Hepatocyte (in vitro differentiated cells): ENCODE results near the gene ZNF511. TPM values are rescaled to one million over a fixed set of nuclear protein-coding genes. Genes with fewer than 3 reads are reported as not detected.

Source experiments
- DNase-seq: peaks from one replicate; pipeline ENCODE4 v3.0.0-alpha.2; 2016; ENCODE audit warnings: low spot score
- H2AFZ ChIP-seq: fragments of 200-600 bp; sonication (generic); 2 replicates; pipeline ENCODE4 v1.6.0; 2016; ENCODE audit warnings: antibody characterized with exemption, mild to moderate bottlenecking
- H3K27ac ChIP-seq: fragments of 200-600 bp; sonication (generic); 2 replicates; pipeline ENCODE4 v1.5.1; 2016; ENCODE audit warnings: mild to moderate bottlenecking
- H3K27me3 ChIP-seq: fragments of 200-600 bp; sonication (generic); 2 replicates; pipeline ENCODE4 v1.6.1; 2016
- H3K36me3 ChIP-seq: fragments of 200-600 bp; sonication (generic); replicated peaks from 2 replicates; pipeline ENCODE4 v1.5.1; 2016; ENCODE audit warnings: low read depth; ENCODE audit not compliant: insufficient read depth
- H3K4me1 ChIP-seq: fragments of 200-600 bp; sonication (generic); 2 replicates; pipeline ENCODE4 v1.5.1; 2016; ENCODE audit warnings: mild to moderate bottlenecking, moderate library complexity; ENCODE audit not compliant: insufficient read depth
- H3K4me2 ChIP-seq: fragments of 200-600 bp; sonication (generic); 2 replicates; pipeline ENCODE4 v1.6.0; 2016
- H3K4me3 ChIP-seq: fragments of 200-600 bp; sonication (generic); 2 replicates; pipeline ENCODE4 v1.5.1; 2016; ENCODE audit warnings: mild to moderate bottlenecking
- H3K79me2 ChIP-seq: fragments of 200-600 bp; sonication (generic); 2 replicates; pipeline ENCODE4 v1.6.0; 2017; ENCODE audit warnings: mild to moderate bottlenecking
- H3K9me2 ChIP-seq: fragments of 200-600 bp; sonication (generic); replicated peaks from 2 replicates; pipeline ENCODE4 v1.6.0; 2017; ENCODE audit warnings: mild to moderate bottlenecking; ENCODE audit not compliant: insufficient read depth
- H3K9me3 ChIP-seq: fragments of 200-600 bp; sonication (generic); 2 replicates; pipeline ENCODE4 v1.5.1; 2016; ENCODE audit warnings: low read depth, mild to moderate bottlenecking
- H4K20me1 ChIP-seq: fragments of 200-600 bp; sonication (generic); 2 replicates; pipeline ENCODE4 v1.6.0; 2016; ENCODE audit warnings: mild to moderate bottlenecking; ENCODE audit not compliant: insufficient read depth, poor library complexity, severe bottlenecking
- EZH2 ChIP-seq: fragments of 200-600 bp; sonication (generic); IDR thresholded peaks from 2 replicates; pipeline ENCODE4 v1.6.1; 2016; ENCODE audit warnings: antibody characterized with exemption, mild to moderate bottlenecking, borderline replicate concordance
- EZH2phosphoT487 ChIP-seq: fragments of 200-600 bp; sonication (generic); IDR thresholded peaks from one replicate; pipeline ENCODE4 v1.6.1; 2018; ENCODE audit warnings: antibody characterized with exemption, mild to moderate bottlenecking, low read depth, moderate library complexity; ENCODE audit not compliant: unreplicated experiment, severe bottlenecking
- WGBS: methylation state at CpG from one replicate; pipeline ENCODE4 v1.1.6; 2016; ENCODE audit warnings: low lambda C conversion rate; ENCODE audit errors: missing lambda C conversion rate; 5-methylcytosine and 5-hydroxymethylcytosine counted together
- polyA plus RNA-seq: library from polyadenylated mRNA; unstranded; fragments of >200 nt; fragmentation: Nextera tagmentation; extraction: Ambion mirVana; gene quantifications from 2 replicates; pipeline ENCODE4 v1.2.1, GENCODE V29; 2016
- total RNA-seq: library from RNA; depleted of rRNA; stranded (reverse); fragments of >200 nt; gene quantifications from 2 replicates; pipeline ENCODE4 v1.2.3, GENCODE V29; 2014
- TF ChIP-seq, protein P1 (sequence below): fragments of 200-600 bp; sonication (generic); IDR thresholded peaks from 2 replicates; pipeline ENCODE4 v1.5.1; 2016; ENCODE audit warnings: antibody characterized with exemption, mild to moderate bottlenecking; ENCODE audit not compliant: poor library complexity

ZNF511 gene
- total and polyA plus RNA-seq, 2 experiments from 2014 or later: 36.9 to 56.9 TPM

- TF ChIP-seq EZH2 (no peak), EZH2phosphoT487 (no peak)
- TF ChIP-seq, protein P1, sequence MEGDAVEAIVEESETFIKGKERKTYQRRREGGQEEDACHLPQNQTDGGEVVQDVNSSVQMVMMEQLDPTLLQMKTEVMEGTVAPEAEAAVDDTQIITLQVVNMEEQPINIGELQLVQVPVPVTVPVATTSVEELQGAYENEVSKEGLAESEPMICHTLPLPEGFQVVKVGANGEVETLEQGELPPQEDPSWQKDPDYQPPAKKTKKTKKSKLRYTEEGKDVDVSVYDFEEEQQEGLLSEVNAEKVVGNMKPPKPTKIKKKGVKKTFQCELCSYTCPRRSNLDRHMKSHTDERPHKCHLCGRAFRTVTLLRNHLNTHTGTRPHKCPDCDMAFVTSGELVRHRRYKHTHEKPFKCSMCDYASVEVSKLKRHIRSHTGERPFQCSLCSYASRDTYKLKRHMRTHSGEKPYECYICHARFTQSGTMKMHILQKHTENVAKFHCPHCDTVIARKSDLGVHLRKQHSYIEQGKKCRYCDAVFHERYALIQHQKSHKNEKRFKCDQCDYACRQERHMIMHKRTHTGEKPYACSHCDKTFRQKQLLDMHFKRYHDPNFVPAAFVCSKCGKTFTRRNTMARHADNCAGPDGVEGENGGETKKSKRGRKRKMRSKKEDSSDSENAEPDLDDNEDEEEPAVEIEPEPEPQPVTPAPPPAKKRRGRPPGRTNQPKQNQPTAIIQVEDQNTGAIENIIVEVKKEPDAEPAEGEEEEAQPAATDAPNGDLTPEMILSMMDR: no peak
- H4K20me1 ChIP-seq: no peaks in the 10 kb centered on the region
- H3K27me3 ChIP-seq: no peaks in the 10 kb centered on the region
- H2AFZ ChIP-seq: no peak overlapping the region
- no peaks in the 10 kb centered on the region for H3K79me2 ChIP-seq
- H3K9me2 ChIP-seq: no peaks in the 10 kb centered on the region
- no peaks in the 10 kb centered on the region for H3K9me3 ChIP-seq
- WGBS: 30% methylated on average over 6 of the region's 6 CpGs
- no peaks in the 10 kb centered on the region for H3K36me3 ChIP-seq
- peak; percentile 86 for DNase-seq
- peaks cover 21% of the 10 kb centered on the region for H3K4me1 ChIP-seq
- H3K27ac ChIP-seq: peak overlapping the region; percentile 64
- H3K4me2 ChIP-seq: peak overlapping the region; percentile 17
- no peak overlapping the region for H3K4me3 ChIP-seq
Observed at GRCh38 chr10:133359554-133359971, 50.8 kb downstream of the ZNF511 start.

DNA sequence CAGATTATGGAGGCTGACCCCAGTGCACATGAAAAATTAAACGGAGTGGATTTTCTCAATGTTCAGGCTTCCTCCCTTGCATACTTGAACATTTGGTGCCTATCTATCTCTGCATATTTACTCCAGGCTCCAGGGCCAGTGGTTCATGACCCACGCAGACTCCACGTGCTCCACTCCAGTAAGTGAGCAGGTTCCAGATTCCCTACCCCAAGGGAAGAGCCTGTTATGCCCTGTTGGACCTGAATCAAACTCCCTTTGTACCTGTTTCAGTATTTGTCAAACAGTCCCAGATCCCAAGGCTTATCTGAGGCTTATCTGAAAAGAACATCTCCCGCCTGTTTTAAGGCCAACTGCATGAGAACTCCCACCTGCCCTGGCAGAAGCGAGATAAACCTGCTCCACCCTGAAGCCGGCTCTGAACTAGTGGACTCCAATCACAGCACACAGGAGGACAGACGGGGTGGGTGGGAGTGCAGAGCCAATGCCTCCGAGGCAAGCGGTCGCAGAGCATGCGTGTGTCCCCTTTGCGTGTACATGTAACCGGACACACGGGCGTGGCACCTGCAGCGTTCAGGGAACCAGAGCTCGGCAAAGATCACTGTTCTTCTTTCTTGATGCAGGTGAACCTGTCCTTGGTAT lies 51.4 kb downstream of the ZNF511 start:
- Histone ChIP-seq H3K79me2 (no peaks in the 10 kb centered on the region), H3K4me2 (peak overlapping the region; percentile 17), H3K4me3 (no peak overlapping the region), H3K36me3 (no peaks in the 10 kb centered on the region), H3K27ac (peak overlapping the region; percentile 20), H3K9me3 (no peaks in the 10 kb centered on the region), H3K27me3 (no peaks in the 10 kb centered on the region), H3K4me1 (peaks cover 21% of the 10 kb centered on the region), H4K20me1 (no peaks in the 10 kb centered on the region), H3K9me2 (no peaks in the 10 kb centered on the region), H2AFZ (no peak overlapping the region)
- WGBS: 72% methylated on average over 17 of the region's 17 CpGs
- DNase-seq: no peak
- TF ChIP-seq, protein P1: no peak
- no peak for TF ChIP-seq EZH2phosphoT487
- TF ChIP-seq EZH2: no peak

DNA sequence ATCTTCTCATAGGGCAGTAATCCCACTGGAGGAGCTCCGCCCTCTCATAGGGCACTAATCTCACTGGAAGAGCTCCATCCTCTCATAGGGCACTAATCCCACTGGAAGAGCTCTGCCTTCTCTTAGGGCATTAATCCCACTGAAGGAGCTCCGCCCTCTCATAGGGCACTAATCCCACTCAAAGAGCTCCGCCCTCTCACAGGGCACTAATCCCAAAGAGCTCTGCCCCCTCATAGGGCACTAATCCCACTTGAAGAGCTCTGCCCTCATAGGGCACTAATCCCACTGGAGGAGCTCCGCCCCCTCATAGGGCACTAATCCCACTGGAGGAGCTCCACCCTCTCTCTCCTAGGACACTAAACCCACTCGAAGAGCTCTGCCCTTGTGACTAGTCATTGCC lies 52.5 kb downstream of the ZNF511 start:
- DNase-seq: no peak
- WGBS: 94% methylated on average over 5 of the region's 5 CpGs
- TF ChIP-seq, protein P1: no peak
- Histone ChIP-seq H3K4me1 (peaks cover 21% of the 10 kb centered on the region), H3K27ac (no peak overlapping the region), H2AFZ (no peak overlapping the region), H3K36me3 (no peaks in the 10 kb centered on the region), H4K20me1 (no peaks in the 10 kb centered on the region), H3K9me2 (no peaks in the 10 kb centered on the region), H3K9me3 (no peaks in the 10 kb centered on the region), H3K4me2 (no peak overlapping the region), H3K4me3 (no peak overlapping the region), H3K79me2 (no peaks in the 10 kb centered on the region), H3K27me3 (no peaks in the 10 kb centered on the region)
